K562 (cell line): ENCODE measurements around the gene CALR3. TPM values are rescaled to one million over a fixed set of nuclear protein-coding genes. Genes with fewer than 3 reads are reported as not detected.

Experiments used
- ATAC-seq: fragments of 200-7000 bp; cut with Tn5 transposase; 3 replicates; pipeline ENCODE4 v1.9.1; 2020; ENCODE audit warnings: moderate library complexity
- BruUV-seq: library from RNA; stranded (reverse); fragments of 400-500 nt; replicated peaks from 2 replicates; lab custom pipeline; 2021; lab: Mats Ljungman, UMichigan
- CTCF ChIA-PET: fragments of 300-600 bp; formaldehyde crosslinking; extraction: SDS; loops from one replicate; lab custom pipeline; 2021; ENCODE audit warnings: low intra/inter-chr PET ratio; lab: Yijun Ruan, JAX
- POLR2A ChIA-PET: fragments of 300-600, 350-650 bp; sonication (Branson Sonifier 250); formaldehyde crosslinking; extraction: SDS; loops from one replicate; lab custom pipeline; 2021; ENCODE audit warnings: antibody characterized with exemption, inconsistent platforms; lab: Yijun Ruan, JAX
- DNase-seq, 4 experiments: peaks; one replicate each; pipeline versions ENCODE4 v3.0.0 to v3.0.0-alpha.2; 2011 to 2018; ENCODE audit warnings: low spot score in 3 of 4, mixed read lengths in 3 of 4; ENCODE audit errors: extremely low read depth in 1 of 4
- FAIRE-seq: peaks from 2 replicates; lab custom pipeline; 2011; peaks lifted over from hg19 to GRCh38; lab: Jason Lieb, UNC
- H2AFZ ChIP-seq: 2 replicates; pipeline ENCODE4 v1.6.0; 2011; ENCODE audit warnings: low read depth, low read length, control low read depth, inconsistent platforms
- H3K27ac ChIP-seq: fragments of 200-600 bp; 3 replicates; pipeline ENCODE4 v1.8.0; 2011; ENCODE audit warnings: low read depth, mild to moderate bottlenecking, control low read depth, inconsistent platforms, low read length, moderate library complexity, mixed read lengths; ENCODE audit errors: extremely low read depth
- H3K27me3 ChIP-seq, 2 experiments: fragments of 300-600 bp in 1 of 2; 2 replicates in 1 of 2; 3 replicates in 1 of 2; pipeline versions ENCODE4 v1.6.0 to v1.8.0; 2011; ENCODE audit warnings: inconsistent platforms in 2 of 2, low read length in 2 of 2, mild to moderate bottlenecking in 1 of 2, mixed read lengths in 1 of 2, moderate library complexity in 1 of 2; ENCODE audit not compliant: control insufficient read depth in 2 of 2, insufficient read depth in 2 of 2
- H3K36me3 ChIP-seq: fragments of 300-600 bp; 3 replicates; pipeline ENCODE4 v1.8.0; 2011; ENCODE audit warnings: mild to moderate bottlenecking, low read length, inconsistent platforms; ENCODE audit not compliant: control insufficient read depth, insufficient read depth
- H3K4me1 ChIP-seq, 2 experiments: fragments of 200-600 bp in 1 of 2; replicated peaks in 1 of 2; 2 replicates in 1 of 2; 3 replicates in 1 of 2; pipeline versions ENCODE4 v1.5.1 to v1.8.0; 2011; ENCODE audit warnings: inconsistent platforms in 2 of 2, low read length in 2 of 2, mild to moderate bottlenecking in 1 of 2, mixed read lengths in 1 of 2, moderate library complexity in 1 of 2; ENCODE audit not compliant: control insufficient read depth in 2 of 2, insufficient read depth in 2 of 2
- H3K4me2 ChIP-seq: 2 replicates; pipeline ENCODE4 v1.6.1; 2011; ENCODE audit warnings: low read length, control low read depth, inconsistent platforms, mixed read lengths; ENCODE audit not compliant: insufficient read depth
- H3K4me3 ChIP-seq: fragments of 200-600 bp; sonication (generic), shearing (Covaris generic); 2 replicates; pipeline ENCODE4 v1.5.1; 2016; ENCODE audit warnings: control low read depth, inconsistent platforms
- H3K79me2 ChIP-seq: fragments of 200-600 bp; 3 replicates; pipeline ENCODE4 v1.8.0; 2011; ENCODE audit warnings: low read length, inconsistent platforms; ENCODE audit not compliant: control insufficient read depth, insufficient read depth
- H3K9ac ChIP-seq, 2 experiments: 2 replicates each; pipeline versions ENCODE4 v1.6.0 to v1.6.1; 2011; ENCODE audit warnings: low read depth in 2 of 2, low read length in 2 of 2, control low read depth in 1 of 2, inconsistent platforms in 1 of 2, mild to moderate bottlenecking in 1 of 2, mixed read lengths in 1 of 2; ENCODE audit not compliant: insufficient read depth in 1 of 2
- H3K9me1 ChIP-seq: one replicate; pipeline ENCODE4 v1.6.0; 2011; ENCODE audit warnings: inconsistent platforms, mild to moderate bottlenecking, low read length, moderate library complexity; ENCODE audit not compliant: control insufficient read depth, insufficient read depth
- H3K9me3 ChIP-seq: replicated peaks from 2 replicates; pipeline ENCODE4 v1.5.1; 2011; ENCODE audit warnings: low read depth, low read length, inconsistent platforms; ENCODE audit not compliant: control insufficient read depth, insufficient read depth
- H4K20me1 ChIP-seq: replicated peaks from 2 replicates; pipeline ENCODE4 v1.6.1; 2011; ENCODE audit warnings: low read length, inconsistent platforms, mixed read lengths; ENCODE audit not compliant: control insufficient read depth, insufficient read depth
- CHD2 ChIP-seq: IDR thresholded peaks from 2 replicates; pipeline ENCODE4 v1.6.1; 2011; ENCODE audit warnings: low read depth, low read length
- GMEB1 ChIP-seq: fragments of 250-450 bp; sonication (Bioruptor Pico); IDR thresholded peaks from 2 replicates; pipeline ENCODE4 v1.4.0; 2020; ENCODE audit warnings: mild to moderate bottlenecking
- GTF2F1 ChIP-seq: IDR thresholded peaks from 2 replicates; pipeline ENCODE4 v1.6.1; 2011; ENCODE audit warnings: low read depth, low read length, improper control_type of control experiment
- NR2C1 ChIP-seq, 2 experiments: fragments of 450-650 bp; IDR thresholded peaks; 2 replicates each; pipeline ENCODE4 v1.6.1; 2017; ENCODE audit warnings: mild to moderate bottlenecking in 2 of 2, antibody characterized with exemption in 1 of 2, inconsistent platforms in 1 of 2, missing compliant biosample characterization in 1 of 2, missing genetic modification characterization in 1 of 2
- NR3C1 ChIP-seq: sonication (generic); formaldehyde crosslinking; IDR thresholded peaks from 2 replicates; pipeline ENCODE4 v1.8.1; 2022; ENCODE audit warnings: missing genetic modification reagents
- POLR2A ChIP-seq: fragments of 450-650 bp; conservative IDR thresholded peaks from 2 replicates; pipeline ENCODE4 v1.6.1; 2016
- ZNF140 ChIP-seq: fragments of 250-450 bp; sonication (Bioruptor Pico); IDR thresholded peaks from 2 replicates; pipeline ENCODE4 v1.8.0; 2021; ENCODE audit warnings: moderate library complexity, mild to moderate bottlenecking, inconsistent platforms
- ZNF24 ChIP-seq: fragments of 450-650 bp; IDR thresholded peaks from 2 replicates; pipeline ENCODE4 v1.6.1; 2016
- WGBS: fragments of 100-300 bp; shearing (Covaris generic); methylation state at CpG from one replicate; pipeline ENCODE4 v1.1.6; 2016; ENCODE audit warnings: low coverage, mixed read lengths; ENCODE audit not compliant: insufficient coverage; ENCODE audit errors: missing lambda C conversion rate; 5-methylcytosine and 5-hydroxymethylcytosine counted together
- in situ Hi-C: fragments of 300-500 bp; cut with MboI; formaldehyde crosslinking; loops from 4 replicates; pipeline ENCODE4 v1.15.0; 2018; ENCODE audit warnings: inconsistent platforms, mixed read lengths
- intact Hi-C: fragments of 100-400 bp; cut with micrococcal nuclease; formaldehyde crosslinking; loops from 2 replicates; pipeline ENCODE4 v1.14.2; 2022
- polyA plus RNA-seq, 8 experiments: library from polyadenylated mRNA; depleted of rRNA in 4 of 8; stranded (reverse) in 5 of 8; unstranded in 3 of 8; fragments of >200 nt; fragmentation: Nextera tagmentation in 2 of 8; fragmentation: Illumina TruSeq in 1 of 8; extraction: Ambion mirVana in 2 of 8; extraction: Trizol in 1 of 8; gene quantifications; 2 replicates each; pipeline versions ENCODE4 v1.2.1 to v1.2.3, GENCODE V29; 2011 to 2014; ENCODE audit warnings: inconsistent platforms in 1 of 8, missing spikeins in 1 of 8
- total RNA-seq, 7 experiments: library from RNA; depleted of rRNA in 6 of 7; stranded (reverse); fragments of >200 nt in 6 of 7; fragmentation: Illumina TruSeq in 2 of 7; extraction: Trizol in 2 of 7; gene quantifications; 2 replicates each; pipeline versions ENCODE4 v1.2.1 to v1.2.3, GENCODE V29; 2011 to 2021; ENCODE audit warnings: low replicate concordance in 1 of 7

Gene CALR3
- total and polyA plus RNA-seq, 9 of the 15 experiments (the other 6 are each of a cell fraction or from before 2014, with no cell fraction given), result 0.15 to 0.41 (median 0.22) TPM; not detected in 4

- peaks cover 14 to 26% of the 10 kb centered on the region in 2 experiments for H3K4me1 ChIP-seq
- no TSS peak for BruUV-seq
- ChIA-PET CTCF (no interaction called here), POLR2A (interaction anchor here (0.6 to 1.0 kb wide), 3 partner anchors 11 to 1387 kb away, joined by 3 to 4 read pairs (median 3); no protein-coding TSS in a partner anchor)
- peak overlapping the region; percentile 84 for H3K4me2 ChIP-seq
- peak overlapping the region; percentile 75; the same call in 1 of the 2 replicates for H3K4me3 ChIP-seq
- H3K79me2 ChIP-seq, result peaks cover 52% of the 10 kb centered on the region
- DNase-seq, result no peak
- ATAC-seq, result no peak
- H3K9me1 ChIP-seq, result no peaks in the 10 kb centered on the region
- 8% methylated on average over 7 of the region's 7 CpGs for WGBS
- intact Hi-C loops, result no loop called here
- H3K9ac ChIP-seq, result peak overlapping the region in 1 of 2 experiments; percentile 57; a peak in 2 of 4 replicates
- H2AFZ ChIP-seq, result no peak overlapping the region
- in situ Hi-C loops, result no loop called here
- TF ChIP-seq GTF2F1 (no peak), POLR2A (no peak), ZNF140 (no peak), ZNF24 (no peak), NR2C1 (IDR thresholded peaks at IDR 0.05) (no peak), NR2C1 (tag; IDR thresholded peaks at IDR 0.05) (no peak), NR3C1 (CRISPR knock-in tag) (no peak), CHD2 (no peak), GMEB1 (CRISPR knock-in tag) (no peak)
- no peaks in the 10 kb centered on the region for H3K27me3 ChIP-seq
- peaks cover 28% of the 10 kb centered on the region for H4K20me1 ChIP-seq
- peak; percentile 15 for FAIRE-seq
- H3K27ac ChIP-seq, result no peak overlapping the region
- H3K36me3 ChIP-seq, result peaks cover 10% of the 10 kb centered on the region; the same call in 2 of the 3 replicates
- H3K9me3 ChIP-seq, result peaks cover 9% of the 10 kb centered on the region
Measured at GRCh38 chr19:16470541-16470910, 25.4 kb downstream of the CALR3 start.
